ENCODE data around the gene NAV3. TPM values are rescaled to one million over a fixed set of nuclear protein-coding genes. Genes with fewer than 3 reads are reported as not detected.

The NAV3 gene
- total RNA-seq, 2 experiments from 2014 or later = not detected

- ATAC-seq (no peak), DNase-seq (no peak)
- CTCF ChIA-PET = no interaction called here
- no peaks in the 10 kb centered on the region for H3K27me3 Mint-ChIP-seq
- no peak overlapping the region for H3K27ac Mint-ChIP-seq
- H3K4me1 Mint-ChIP-seq = no peaks in the 10 kb centered on the region
- peaks cover 3% of the 10 kb centered on the region for H3K9me3 Mint-ChIP-seq (ENCODE audit: low read depth)
- no peak overlapping the region for H3K4me3 Mint-ChIP-seq
- no peaks in the 10 kb centered on the region for H3K36me3 Mint-ChIP-seq
Measured at GRCh38 chr12:78034025-78034424, 203.3 kb downstream of the NAV3 start.

GRCh38 chr12:78035901-78036606 is 205.4 kb downstream of the NAV3 start:
- no peaks in the 10 kb centered on the region for H3K4me1 Mint-ChIP-seq
- no peak for ATAC-seq

GRCh38 chr12:78036874-78037273 is 206.2 kb downstream of the NAV3 start:
- CTCF ChIA-PET = no interaction called here
- no peaks in the 10 kb centered on the region for H3K36me3 Mint-ChIP-seq
- no peak overlapping the region for H3K27ac Mint-ChIP-seq
- no peak for DNase-seq
- H3K4me3 Mint-ChIP-seq = no peak overlapping the region
- H3K27me3 Mint-ChIP-seq = no peaks in the 10 kb centered on the region
- peaks cover 3% of the 10 kb centered on the region for H3K9me3 Mint-ChIP-seq (ENCODE audit: low read depth)
- no peaks in the 10 kb centered on the region for H3K4me1 Mint-ChIP-seq
- no peak for ATAC-seq

More at GRCh38 chr12:78035901-78036606, 205.4 kb downstream of the NAV3 start:
- H3K4me3 Mint-ChIP-seq = no peak overlapping the region
- CTCF ChIA-PET = no interaction called here
- peaks cover 3% of the 10 kb centered on the region for H3K9me3 Mint-ChIP-seq (ENCODE audit: low read depth)
- H3K36me3 Mint-ChIP-seq = no peaks in the 10 kb centered on the region
- H3K27me3 Mint-ChIP-seq = no peaks in the 10 kb centered on the region
- no peak overlapping the region for H3K27ac Mint-ChIP-seq
- no peak for DNase-seq

GRCh38 chr12:78037707-78038106 is 207.0 kb downstream of the NAV3 start:
- CTCF ChIA-PET = no interaction called here
- DNase-seq = no peak
- Mint-ChIP-seq H3K4me3 (no peak overlapping the region), H3K27ac (no peak overlapping the region), H3K9me3 (ENCODE audit: low read depth) (peaks cover 3% of the 10 kb centered on the region), H3K4me1 (no peaks in the 10 kb centered on the region), H3K27me3 (no peaks in the 10 kb centered on the region), H3K36me3 (no peaks in the 10 kb centered on the region)
- ATAC-seq = no peak

GRCh38 chr12:78038541-78038940 is 207.8 kb downstream of the NAV3 start:
- Mint-ChIP-seq H3K4me1 (no peaks in the 10 kb centered on the region), H3K36me3 (no peaks in the 10 kb centered on the region), H3K9me3 (ENCODE audit: low read depth) (peaks cover 3% of the 10 kb centered on the region), H3K4me3 (no peak overlapping the region), H3K27ac (no peak overlapping the region), H3K27me3 (no peaks in the 10 kb centered on the region)
- DNase-seq (no peak), ATAC-seq (no peak)
- CTCF ChIA-PET = no interaction called here

GRCh38 chr12:78038986-78039385 is 208.3 kb downstream of the NAV3 start:
- CTCF ChIA-PET = no interaction called here
- Mint-ChIP-seq H3K27ac (no peak overlapping the region), H3K9me3 (ENCODE audit: low read depth) (peaks cover 3% of the 10 kb centered on the region), H3K4me1 (no peaks in the 10 kb centered on the region), H3K27me3 (no peaks in the 10 kb centered on the region), H3K36me3 (no peaks in the 10 kb centered on the region), H3K4me3 (no peak overlapping the region)
- ATAC-seq = no peak
- DNase-seq = no peak

GRCh38 chr12:78040111-78040510 is 209.4 kb downstream of the NAV3 start:
- H3K36me3 Mint-ChIP-seq = no peaks in the 10 kb centered on the region
- H3K4me1 Mint-ChIP-seq = no peaks in the 10 kb centered on the region
- no peak overlapping the region for H3K4me3 Mint-ChIP-seq
- ATAC-seq = no peak
- CTCF ChIA-PET = no interaction called here
- H3K27me3 Mint-ChIP-seq = no peaks in the 10 kb centered on the region
- peaks cover 7% of the 10 kb centered on the region for H3K9me3 Mint-ChIP-seq (ENCODE audit: low read depth)
- DNase-seq = no peak
- no peak overlapping the region for H3K27ac Mint-ChIP-seq

- peaks cover 10% of the 10 kb centered on the region for H3K9me3 Mint-ChIP-seq (ENCODE audit: low read depth)
- no peak overlapping the region for H3K4me3 Mint-ChIP-seq
- ATAC-seq = no peak
- CTCF ChIA-PET = no interaction called here
- no peaks in the 10 kb centered on the region for H3K4me1 Mint-ChIP-seq
- H3K27me3 Mint-ChIP-seq = no peaks in the 10 kb centered on the region
- no peaks in the 10 kb centered on the region for H3K36me3 Mint-ChIP-seq
- no peak overlapping the region for H3K27ac Mint-ChIP-seq
- DNase-seq = no peak
Measured at GRCh38 chr12:78050790-78051189, 220.1 kb downstream of the NAV3 start.

- H3K27me3 Mint-ChIP-seq = no peaks in the 10 kb centered on the region
- DNase-seq = no peak
- H3K4me3 Mint-ChIP-seq = no peak overlapping the region
- no peaks in the 10 kb centered on the region for H3K4me1 Mint-ChIP-seq
- CTCF ChIA-PET = no interaction called here
- H3K27ac Mint-ChIP-seq = no peak overlapping the region
- H3K9me3 Mint-ChIP-seq (ENCODE audit: low read depth) = peaks cover 3% of the 10 kb centered on the region
- H3K36me3 Mint-ChIP-seq = no peaks in the 10 kb centered on the region
- ATAC-seq = no peak
Measured at GRCh38 chr12:78055545-78055944, 224.9 kb downstream of the NAV3 start.

GRCh38 chr12:78057075-78057474 is 226.4 kb downstream of the NAV3 start:
- H3K27ac Mint-ChIP-seq = no peak overlapping the region
- ATAC-seq (no peak), DNase-seq (no peak)
- no peaks in the 10 kb centered on the region for H3K4me1 Mint-ChIP-seq
- H3K27me3 Mint-ChIP-seq = no peaks in the 10 kb centered on the region
- no peaks in the 10 kb centered on the region for H3K36me3 Mint-ChIP-seq
- peaks cover 3% of the 10 kb centered on the region for H3K9me3 Mint-ChIP-seq (ENCODE audit: low read depth)
- H3K4me3 Mint-ChIP-seq = no peak overlapping the region
- CTCF ChIA-PET = no interaction called here

GRCh38 chr12:78060186-78060585 is 229.5 kb downstream of the NAV3 start:
- Mint-ChIP-seq H3K9me3 (ENCODE audit: low read depth) (peaks cover 3% of the 10 kb centered on the region), H3K27ac (no peak overlapping the region), H3K36me3 (no peaks in the 10 kb centered on the region), H3K4me3 (no peak overlapping the region), H3K4me1 (no peaks in the 10 kb centered on the region), H3K27me3 (no peaks in the 10 kb centered on the region)
- ATAC-seq (no peak), DNase-seq (no peak)
- CTCF ChIA-PET = no interaction called here

GRCh38 chr12:78062786-78063185 is 232.1 kb downstream of the NAV3 start:
- Mint-ChIP-seq H3K36me3 (no peaks in the 10 kb centered on the region), H3K9me3 (ENCODE audit: low read depth) (no peaks in the 10 kb centered on the region), H3K27ac (no peak overlapping the region), H3K4me1 (no peaks in the 10 kb centered on the region), H3K27me3 (no peaks in the 10 kb centered on the region), H3K4me3 (no peak overlapping the region)
- ATAC-seq = no peak
- CTCF ChIA-PET = no interaction called here
- no peak for DNase-seq

GRCh38 chr12:78081590-78082314 is 251.1 kb downstream of the NAV3 start:
- ATAC-seq (no peak), DNase-seq (no peak)
- no peaks in the 10 kb centered on the region for H3K4me1 Mint-ChIP-seq
- H3K4me3 Mint-ChIP-seq = no peak overlapping the region
- CTCF ChIA-PET = no interaction called here
- peaks cover 4% of the 10 kb centered on the region for H3K9me3 Mint-ChIP-seq (ENCODE audit: low read depth)
- H3K36me3 Mint-ChIP-seq = no peaks in the 10 kb centered on the region
- H3K27ac Mint-ChIP-seq = no peak overlapping the region
- no peaks in the 10 kb centered on the region for H3K27me3 Mint-ChIP-seq

- Mint-ChIP-seq H3K9me3 (ENCODE audit: low read depth) (peaks cover 6% of the 10 kb centered on the region), H3K36me3 (no peaks in the 10 kb centered on the region), H3K4me3 (no peak overlapping the region), H3K27ac (no peak overlapping the region), H3K4me1 (no peaks in the 10 kb centered on the region), H3K27me3 (no peaks in the 10 kb centered on the region)
- ATAC-seq (no peak), DNase-seq (no peak)
- CTCF ChIA-PET = no interaction called here
Measured at GRCh38 chr12:78085542-78086182, 255.0 kb downstream of the NAV3 start.

Measured in activated CD8-positive, alpha-beta memory T cell treated with anti-CD3 and anti-CD28 coated beads, Interleukin-2, amount 10 ng/mL, durations not matched to agents 7 days and 5 days (primary cell).